H1 (cell line): ENCODE measurements around the gene F11. TPM values are rescaled to one million over a fixed set of nuclear protein-coding genes. Genes with fewer than 3 reads are reported as not detected.

Source experiments
- CTCF ChIA-PET: fragments of 300-600 bp; sonication (Branson Sonifier 250); formaldehyde crosslinking; loops from one replicate; lab custom pipeline; 2021; ENCODE audit not compliant: partially characterized antibody; lab: Charles Lee
- POLR2A ChIA-PET: fragments of 300-600 bp; sonication (Branson Sonifier 250); formaldehyde crosslinking; loops from one replicate; lab custom pipeline; 2021; ENCODE audit warnings: inconsistent platforms; ENCODE audit not compliant: partially characterized antibody; lab: Charles Lee
- DNase-seq, 2 experiments: peaks; one replicate each; pipeline versions ENCODE4 v3.0.0 to v3.0.0-alpha.2; 2010 to 2022; ENCODE audit warnings: low spot score in 2 of 2, low read depth in 1 of 2, mixed read lengths in 1 of 2
- FAIRE-seq: peaks from 2 replicates; lab custom pipeline; 2011; peaks lifted over from hg19 to GRCh38; lab: Jason Lieb, UNC
- H2AFZ ChIP-seq: 2 replicates; pipeline ENCODE4 v1.8.1; 2012; ENCODE audit warnings: low read length, inconsistent platforms
- H2AK5ac ChIP-seq: 2 replicates; pipeline ENCODE4 v1.6.1; 2013; ENCODE audit warnings: low read depth, low read length
- H2BK120ac ChIP-seq: replicated peaks from 2 replicates; pipeline ENCODE3; 2013; ENCODE audit warnings: low read depth, low read length, inconsistent platforms
- H2BK12ac ChIP-seq: 2 replicates; pipeline ENCODE4 v1.6.1; 2013; ENCODE audit warnings: low read depth, low read length
- H2BK15ac ChIP-seq: 2 replicates; pipeline ENCODE4 v1.6.1; 2013; ENCODE audit warnings: low read length
- H2BK20ac ChIP-seq: 2 replicates; pipeline ENCODE4 v1.6.1; 2013; ENCODE audit warnings: low read length
- H2BK5ac ChIP-seq: 2 replicates; pipeline ENCODE4 v1.6.1; 2013; ENCODE audit warnings: low read depth, low read length
- H3K14ac ChIP-seq: 2 replicates; pipeline ENCODE4 v1.6.1; 2013; ENCODE audit warnings: inconsistent platforms; ENCODE audit not compliant: insufficient read length
- H3K18ac ChIP-seq: 2 replicates; pipeline ENCODE4 v1.6.1; 2013; ENCODE audit warnings: low read length; ENCODE audit errors: extremely low read depth
- H3K23ac ChIP-seq: 2 replicates; pipeline ENCODE4 v1.6.1; 2013; ENCODE audit warnings: inconsistent platforms; ENCODE audit not compliant: insufficient read length
- H3K23me2 ChIP-seq: 2 replicates; pipeline ENCODE4 v1.6.1; 2013; ENCODE audit warnings: low read depth, low read length
- H3K27ac ChIP-seq: 2 replicates; pipeline ENCODE4 v1.6.1; 2011; ENCODE audit warnings: low read depth, low read length, inconsistent platforms
- H3K27me3 ChIP-seq, 4 experiments: replicated peaks in 1 of 4; 1 replicate in 1 of 4; 2 replicates in 3 of 4; pipeline versions ENCODE4 v1.6.1 to v1.8.1; 2011 to 2013; ENCODE audit warnings: low read length in 3 of 4, mild to moderate bottlenecking in 3 of 4, inconsistent platforms in 2 of 4, mixed read lengths in 2 of 4, moderate library complexity in 1 of 4; ENCODE audit not compliant: control insufficient read depth in 3 of 4, insufficient read depth in 3 of 4; ENCODE audit errors: extremely low read depth in 1 of 4
- H3K36me3 ChIP-seq, 4 experiments: 2 replicates each; pipeline versions ENCODE4 v1.6.1 to v1.8.1; 2011 to 2013; ENCODE audit warnings: mild to moderate bottlenecking in 4 of 4, low read length in 3 of 4, moderate library complexity in 2 of 4, control low read depth in 1 of 4, inconsistent platforms in 1 of 4; ENCODE audit not compliant: insufficient read depth in 4 of 4, control insufficient read depth in 2 of 4
- H3K4ac ChIP-seq: replicated peaks from 2 replicates; pipeline ENCODE3; 2013; ENCODE audit warnings: low read length, low read depth, mixed read lengths, inconsistent platforms; ENCODE audit not compliant: insufficient read length
- H3K4me1 ChIP-seq, 4 experiments: replicated peaks in 1 of 4; 1 replicate in 1 of 4; 2 replicates in 3 of 4; pipeline versions ENCODE4 v1.6.1 to v1.8.1; 2011 to 2013; ENCODE audit warnings: low read length in 3 of 4, inconsistent platforms in 2 of 4, mixed read lengths in 1 of 4; ENCODE audit not compliant: insufficient read depth in 4 of 4, control insufficient read depth in 3 of 4
- H3K4me2 ChIP-seq, 2 experiments: 2 replicates each; pipeline versions ENCODE4 v1.6.1 to v1.8.1; 2011 to 2013; ENCODE audit warnings: low read depth in 2 of 2, low read length in 2 of 2, control low read depth in 1 of 2, inconsistent platforms in 1 of 2, mild to moderate bottlenecking in 1 of 2; ENCODE audit not compliant: insufficient read depth in 1 of 2
- H3K4me3 ChIP-seq, 4 experiments: fragments of 200-600, 300-600 bp in 1 of 4; sonication (generic), shearing (Covaris generic), sonication (Bioruptor Twin) in 1 of 4; 2 replicates each; pipeline versions ENCODE4 v1.5.1 to v1.8.1; 2011 to 2016; ENCODE audit warnings: low read length in 4 of 4, low read depth in 3 of 4, control low read depth in 2 of 4, inconsistent platforms in 2 of 4, mild to moderate bottlenecking in 2 of 4, mixed read lengths in 1 of 4, moderate library complexity in 1 of 4; ENCODE audit not compliant: insufficient read depth in 2 of 4; ENCODE audit errors: extremely low read depth in 1 of 4
- H3K56ac ChIP-seq: replicated peaks from 2 replicates; pipeline ENCODE3; 2013; ENCODE audit warnings: low read depth, mild to moderate bottlenecking, mixed read lengths, low read length, inconsistent platforms; ENCODE audit not compliant: insufficient read length
- H3K79me1 ChIP-seq: 2 replicates; pipeline ENCODE4 v1.6.1; 2013; ENCODE audit warnings: low read depth, low read length, control low read depth
- H3K79me2 ChIP-seq, 2 experiments: 2 replicates each; pipeline versions ENCODE4 v1.6.1 to v1.8.1; 2012 to 2013; ENCODE audit warnings: low read length in 2 of 2, mild to moderate bottlenecking in 2 of 2, inconsistent platforms in 1 of 2; ENCODE audit not compliant: insufficient read depth in 2 of 2, control insufficient read depth in 1 of 2
- H3K9ac ChIP-seq, 4 experiments: replicated peaks in 1 of 4; 1 replicate in 1 of 4; 2 replicates in 3 of 4; pipeline versions ENCODE4 v1.6.1 to v1.8.1; 2011 to 2013; ENCODE audit warnings: low read depth in 3 of 4, low read length in 3 of 4, control low read depth in 2 of 4, mild to moderate bottlenecking in 2 of 4, moderate library complexity in 2 of 4, inconsistent platforms in 1 of 4; ENCODE audit errors: extremely low read depth in 1 of 4
- H3K9me3 ChIP-seq, 2 experiments: 2 replicates each; pipeline versions ENCODE4 v1.6.1 to v1.8.1; 2012 to 2013; ENCODE audit warnings: mild to moderate bottlenecking in 2 of 2, moderate library complexity in 2 of 2, control low read depth in 1 of 2, inconsistent platforms in 1 of 2, low read depth in 1 of 2, low read length in 1 of 2, mixed read lengths in 1 of 2; ENCODE audit not compliant: insufficient read depth in 2 of 2
- H4K20me1 ChIP-seq, 2 experiments: replicated peaks in 1 of 2; 2 replicates each; pipeline versions ENCODE3 to v1.8.1; 2011 to 2013; ENCODE audit warnings: inconsistent platforms in 2 of 2, low read length in 2 of 2, mild to moderate bottlenecking in 1 of 2; ENCODE audit not compliant: insufficient read depth in 2 of 2, control insufficient read depth in 1 of 2
- H4K5ac ChIP-seq: 2 replicates; pipeline ENCODE4 v1.6.1; 2013; ENCODE audit warnings: low read length, low read depth, mixed read lengths, inconsistent platforms; ENCODE audit not compliant: insufficient read length
- H4K8ac ChIP-seq: 2 replicates; pipeline ENCODE4 v1.8.0; 2013; ENCODE audit warnings: mild to moderate bottlenecking, moderate library complexity, low read length, inconsistent platforms; ENCODE audit not compliant: insufficient read depth; ENCODE audit errors: extremely low read depth
- H4K91ac ChIP-seq: replicated peaks from 2 replicates; pipeline ENCODE3; 2013; ENCODE audit warnings: low read length, mixed read lengths, inconsistent platforms; ENCODE audit not compliant: insufficient read length
- BCL11A ChIP-seq, 2 experiments: IDR thresholded peaks; one replicate each; pipeline ENCODE4 v1.6.1; 2011; ENCODE audit warnings: low read depth in 2 of 2, low read length in 2 of 2, mild to moderate bottlenecking in 2 of 2
- BRCA1 ChIP-seq: IDR thresholded peaks from 2 replicates; pipeline ENCODE4 v1.6.1; 2012; ENCODE audit warnings: low read depth, low read length, improper control_type of control experiment
- CHD1 ChIP-seq: IDR thresholded peaks from 2 replicates; pipeline ENCODE4 v1.6.1; 2012; ENCODE audit warnings: low read depth, low read length, improper control_type of control experiment
- NRF1 ChIP-seq: IDR thresholded peaks from 2 replicates; pipeline ENCODE4 v1.6.1; 2011; ENCODE audit warnings: mild to moderate bottlenecking, low read depth, low read length, improper control_type of control experiment
- POU5F1 ChIP-seq: IDR thresholded peaks from 2 replicates; pipeline ENCODE4 v1.6.1; 2011; ENCODE audit warnings: low read depth, mild to moderate bottlenecking, low read length, moderate library complexity
- RBBP5 ChIP-seq: IDR thresholded peaks from 2 replicates; pipeline ENCODE4 v1.7.1; 2012; ENCODE audit warnings: low read depth, mild to moderate bottlenecking, inconsistent platforms, low read length, moderate library complexity, borderline replicate concordance
- SAP30 ChIP-seq: fragments of 300-600 bp; sonication (generic); IDR thresholded peaks from 2 replicates; pipeline ENCODE4 v1.7.1; 2012; ENCODE audit warnings: low read length, moderate library complexity, mild to moderate bottlenecking, inconsistent platforms; ENCODE audit not compliant: insufficient read depth, insufficient replicate concordance
- SP1 ChIP-seq: IDR thresholded peaks from 2 replicates; pipeline ENCODE4 v1.6.1; 2011; ENCODE audit warnings: low read depth, low read length
- WGBS, 2 experiments: shearing (Covaris generic) in 1 of 2; methylation state at CpG; one replicate each; pipeline versions ENCODE4 v1.1.6 to v1.1.7; 2013 to 2015; ENCODE audit warnings: low lambda C conversion rate in 2 of 2, mixed read lengths in 2 of 2, inconsistent platforms in 1 of 2, low coverage in 1 of 2, missing lambda C conversion rate in 1 of 2; ENCODE audit not compliant: insufficient replicate concordance in 2 of 2, insufficient coverage in 1 of 2, insufficient read length in 1 of 2; ENCODE audit errors: extremely low coverage in 1 of 2, missing lambda C conversion rate in 1 of 2; 5-methylcytosine and 5-hydroxymethylcytosine counted together
- polyA plus RNA-seq, 7 experiments: library from polyadenylated mRNA; depleted of rRNA in 3 of 7; stranded (reverse) in 5 of 7; unstranded in 2 of 7; fragments of >200 nt in 5 of 7; fragments of 200-250 nt in 2 of 7; gene quantifications; 1 replicate in 5 of 7; 2 replicates in 1 of 7; 4 replicates in 1 of 7; pipeline versions ENCODE4 v1.2.1 to v1.2.3, GENCODE V29; 2011 to 2013; ENCODE audit warnings: missing spikeins in 2 of 7, mixed read lengths in 2 of 7
- total RNA-seq: library from RNA; stranded (reverse); fragmentation: NEBNext Ultra II Directional; extraction: Animal tissue kit (Norgen Biotek cat#: 25700); gene quantifications from 2 replicates; pipeline ENCODE4 v1.2.1, GENCODE V29; 2021
- TF ChIP-seq, protein P1 (sequence below): IDR thresholded peaks from 2 replicates; pipeline ENCODE4 v1.6.1; 2011; ENCODE audit warnings: low read depth, mild to moderate bottlenecking, low read length; ENCODE audit not compliant: insufficient read depth

Gene F11
- total and polyA plus RNA-seq, 2 of the 8 experiments (the other 6 are each of a cell fraction or from before 2014, with no cell fraction given), result 0.27 to 0.99 TPM

DNA sequence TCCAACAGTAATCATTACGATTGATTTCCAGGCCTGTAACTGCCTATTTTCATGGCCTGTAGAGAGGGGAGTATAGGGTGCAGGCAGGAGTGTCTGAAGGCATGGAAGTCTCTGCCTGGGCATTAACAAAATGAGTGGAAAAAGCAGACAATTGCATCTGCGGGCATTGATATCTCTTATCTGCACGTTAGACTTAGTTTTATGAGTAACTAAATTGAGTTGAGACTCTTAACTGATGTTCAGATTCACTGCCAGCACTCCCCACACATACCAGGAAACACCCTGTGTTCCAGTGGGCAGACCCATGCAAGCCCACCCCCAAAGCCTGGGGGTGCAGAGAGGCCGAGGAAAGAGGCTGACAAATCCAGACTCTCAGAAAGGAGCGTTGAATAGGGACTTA lies 33.3 kb downstream of the F11 start:
- WGBS, 2 experiments, result 91% methylated on average over 5 of the region's 5 CpGs; no CpG with 5 or more reads in 1 of the 2 experiments
- H4K5ac ChIP-seq, result no peak overlapping the region
- ChIA-PET CTCF (interaction anchor here (1.0 to 6.3 kb wide), 15 partner anchors 8 to 295 kb away, joined by 3 to 32 read pairs (median 5); partner anchors contain the start of gene MTNR1A), POLR2A (interaction anchor here (0.5 to 1.1 kb wide), 3 partner anchors 120 to 389 kb away, joined by 3 read pairs; no protein-coding TSS in a partner anchor)
- no peak overlapping the region for H2BK5ac ChIP-seq
- H3K9ac ChIP-seq, result no peak overlapping the region
- no peak overlapping the region for H3K4ac ChIP-seq
- FAIRE-seq, result no peak
- H3K27ac ChIP-seq, result no peak overlapping the region
- H2AK5ac ChIP-seq, result no peak overlapping the region
- no peaks in the 10 kb centered on the region for H3K79me2 ChIP-seq
- no peak overlapping the region for H3K4me3 ChIP-seq
- peaks cover 0 to 5% (median 2%) of the 10 kb centered on the region in 4 experiments; a peak in 3 of 7 replicates for H3K27me3 ChIP-seq
- no peak overlapping the region for H3K18ac ChIP-seq
- no peak overlapping the region for H3K23ac ChIP-seq
- no peaks in the 10 kb centered on the region for H3K36me3 ChIP-seq
- H4K8ac ChIP-seq, result no peak overlapping the region
- H3K9me3 ChIP-seq, result no peaks in the 10 kb centered on the region
- H2BK15ac ChIP-seq, result no peak overlapping the region
- peaks cover 6% of the 10 kb centered on the region for H3K23me2 ChIP-seq
- H2AFZ ChIP-seq, result no peak overlapping the region
- H3K4me2 ChIP-seq, result no peak overlapping the region
- no peak overlapping the region for H2BK12ac ChIP-seq
- no peak overlapping the region for H4K91ac ChIP-seq
- peaks cover 0 to 7% (median 0%) of the 10 kb centered on the region in 4 experiments; a peak in 3 of 7 replicates for H3K4me1 ChIP-seq
- DNase-seq, result no peak
- H2BK120ac ChIP-seq, result no peak overlapping the region
- no peak overlapping the region for H3K14ac ChIP-seq
- no peak overlapping the region for H2BK20ac ChIP-seq
- no peak overlapping the region for H3K56ac ChIP-seq
- no peaks in the 10 kb centered on the region for H3K79me1 ChIP-seq
- peaks cover 0 to 4% of the 10 kb centered on the region in 2 experiments for H4K20me1 ChIP-seq
- TF ChIP-seq SAP30 (no peak), RBBP5 (no peak), CHD1 (no peak), NRF1 (no peak), BRCA1 (no peak), POU5F1 (no peak), BCL11A (IDR thresholded peaks at IDR 0.05; ENCODE audit: low read depth in 2 of 2, low read length in 2 of 2) (no peak), SP1 (no peak)
- TF ChIP-seq, protein P1, sequence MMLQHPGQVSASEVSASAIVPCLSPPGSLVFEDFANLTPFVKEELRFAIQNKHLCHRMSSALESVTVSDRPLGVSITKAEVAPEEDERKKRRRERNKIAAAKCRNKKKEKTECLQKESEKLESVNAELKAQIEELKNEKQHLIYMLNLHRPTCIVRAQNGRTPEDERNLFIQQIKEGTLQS, result no peak
